PC-9 (cell line): ENCODE results near the gene CALML6.

Source experiments
- CTCF ChIP-seq: fragments of 200-600 bp; sonication (generic); conservative IDR thresholded peaks from 2 replicates; pipeline ENCODE4 v1.6.1; 2017; ENCODE audit warnings: mixed run types, antibody characterized with exemption, mild to moderate bottlenecking, moderate library complexity
- EZH2 ChIP-seq: fragments of 200-600 bp; sonication (generic); IDR thresholded peaks from 2 replicates; pipeline ENCODE4 v1.8.0; 2017; ENCODE audit warnings: antibody characterized with exemption, low read depth

GRCh38 chr1:1958071-1958541 lies 43.0 kb downstream of the CALML6 start:
- no peak for TF ChIP-seq EZH2
- no peak for TF ChIP-seq CTCF
